Activated CD4-positive, alpha-beta T cell treated with anti-CD3 and anti-CD28 coated beads, Interleukin-2, amount 10 ng/mL, durations not matched to agents 24 days and 14 days (primary cell): ENCODE data around the gene CTNNAL1. TPM values are rescaled to one million over a fixed set of nuclear protein-coding genes. Genes with fewer than 3 reads are reported as not detected.

ENCODE experiments used
- DNase-seq: peaks from one replicate; pipeline ENCODE4 v3.0.0; 2022
- H3K27ac Mint-ChIP-seq: one replicate; pipeline ENCODE4 v1.8.0; 2022; ENCODE audit warnings: mild to moderate bottlenecking, mixed read lengths
- H3K27me3 Mint-ChIP-seq: one replicate; pipeline ENCODE4 v1.8.0; 2022; ENCODE audit warnings: mixed read lengths
- H3K36me3 Mint-ChIP-seq: one replicate; pipeline ENCODE4 v1.8.0; 2022; ENCODE audit warnings: low read depth, mild to moderate bottlenecking, mixed read lengths
- H3K4me1 Mint-ChIP-seq: one replicate; pipeline ENCODE4 v1.8.0; 2021; ENCODE audit warnings: mixed read lengths
- H3K4me3 Mint-ChIP-seq: one replicate; pipeline ENCODE4 v1.8.0; 2022; ENCODE audit warnings: mild to moderate bottlenecking, moderate library complexity, mixed read lengths
- H3K9me3 Mint-ChIP-seq: one replicate; pipeline ENCODE4 v1.8.0; 2021; ENCODE audit warnings: mixed read lengths
- intact Hi-C: fragments of 100-400 bp; cut with micrococcal nuclease; formaldehyde crosslinking; loops from one replicate; pipeline ENCODE4 v1.15.1; 2023
- total RNA-seq: library from RNA; stranded (reverse); gene quantifications from 2 replicates; pipeline ENCODE4 v1.2.3, GENCODE V29; 2022

The CTNNAL1 gene
- total RNA-seq, 1 donor from 2014 or later: 17.8 TPM

DNA sequence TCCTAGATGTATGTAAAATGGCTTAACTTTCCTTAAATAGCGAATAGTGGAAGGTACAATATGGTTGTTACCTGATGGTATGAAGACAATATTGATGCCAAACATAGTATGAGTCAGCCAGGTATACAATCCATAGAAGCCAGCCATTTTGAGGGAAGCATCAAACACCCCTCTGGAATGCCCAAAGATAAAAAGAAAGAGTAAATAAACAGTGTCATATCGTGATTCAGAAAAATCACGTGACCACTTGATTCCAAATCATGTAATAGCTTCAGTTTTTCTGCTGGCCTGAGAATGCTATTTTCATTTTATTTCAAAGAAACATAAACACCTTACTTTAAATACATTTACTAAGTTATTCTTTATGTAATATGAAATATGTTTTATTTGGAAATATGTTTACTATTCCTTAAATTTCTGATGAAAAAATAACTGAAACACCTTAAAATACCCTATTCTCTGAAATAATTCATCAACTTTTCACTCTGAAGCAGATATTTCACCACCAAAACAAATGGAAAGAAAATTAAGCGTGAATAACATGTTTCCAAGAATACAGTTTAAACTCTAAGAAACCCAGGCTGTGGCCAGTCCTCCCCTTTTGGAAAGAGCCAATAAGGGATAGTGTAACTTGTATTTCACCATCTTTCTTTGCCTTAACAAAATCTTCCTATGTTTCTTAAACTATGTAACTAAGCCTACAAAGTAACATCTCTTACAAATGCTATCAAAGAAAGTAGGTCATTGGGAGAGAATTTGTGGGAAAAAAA is 24.8 kb upstream of the CTNNAL1 start:
- Mint-ChIP-seq H3K27ac (no peak overlapping the region), H3K9me3 (no peaks in the 10 kb centered on the region), H3K27me3 (no peaks in the 10 kb centered on the region), H3K4me1 (no peaks in the 10 kb centered on the region), H3K4me3 (no peak overlapping the region), H3K36me3 (peaks cover 44% of the 10 kb centered on the region)
- no peak for DNase-seq
- intact Hi-C loops: no loop called here

DNA sequence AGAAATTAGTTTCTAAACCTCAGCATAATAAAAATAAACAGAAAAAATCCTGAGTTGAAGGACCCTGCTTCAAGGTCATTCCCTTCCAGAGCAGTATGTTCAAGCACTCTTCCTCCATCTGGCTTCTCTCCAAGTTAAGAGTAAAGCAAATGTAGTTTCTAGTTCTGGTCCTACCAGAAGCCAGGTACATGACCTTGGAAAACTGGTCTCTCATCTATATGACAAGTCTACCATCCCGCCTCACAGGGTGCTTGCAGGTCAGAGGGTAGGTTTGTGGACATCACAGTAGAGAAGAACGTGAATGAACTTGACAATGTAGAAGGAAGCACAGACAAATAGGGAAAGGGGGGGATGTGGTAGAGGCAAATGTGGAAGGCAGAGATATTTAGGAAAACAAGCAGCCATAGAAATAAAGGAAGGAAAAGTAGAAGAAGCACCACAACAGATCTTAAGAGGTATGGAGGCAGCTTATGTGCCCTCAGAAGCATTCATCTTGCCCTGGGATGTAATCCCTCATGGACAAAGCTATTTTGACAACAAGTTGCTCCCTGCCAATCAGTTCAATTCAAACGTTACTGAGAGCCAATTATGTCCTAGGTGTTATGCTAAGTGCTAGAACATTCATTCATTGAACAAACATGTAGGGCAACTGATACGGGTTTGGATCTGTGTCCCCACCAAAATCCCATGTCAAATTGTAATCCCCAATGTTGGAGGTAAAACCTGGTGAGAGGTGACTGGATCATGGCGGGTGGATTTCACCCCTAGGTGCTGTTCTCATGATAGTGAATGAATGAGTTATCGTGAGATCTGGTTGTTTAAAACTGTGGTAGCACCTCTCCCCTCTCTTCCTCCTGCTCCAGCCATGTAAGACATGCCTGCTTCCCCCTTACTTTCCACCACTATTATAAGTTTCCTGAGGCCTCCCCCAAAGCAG is 23.7 kb upstream of the CTNNAL1 start:
- no peaks in the 10 kb centered on the region for H3K4me1 Mint-ChIP-seq
- H3K4me3 Mint-ChIP-seq: no peak overlapping the region
- no peak overlapping the region for H3K27ac Mint-ChIP-seq
- no peak for DNase-seq
- H3K27me3 Mint-ChIP-seq: no peaks in the 10 kb centered on the region
- no peaks in the 10 kb centered on the region for H3K9me3 Mint-ChIP-seq
- intact Hi-C loops: no loop called here
- peaks cover 45% of the 10 kb centered on the region for H3K36me3 Mint-ChIP-seq

DNA sequence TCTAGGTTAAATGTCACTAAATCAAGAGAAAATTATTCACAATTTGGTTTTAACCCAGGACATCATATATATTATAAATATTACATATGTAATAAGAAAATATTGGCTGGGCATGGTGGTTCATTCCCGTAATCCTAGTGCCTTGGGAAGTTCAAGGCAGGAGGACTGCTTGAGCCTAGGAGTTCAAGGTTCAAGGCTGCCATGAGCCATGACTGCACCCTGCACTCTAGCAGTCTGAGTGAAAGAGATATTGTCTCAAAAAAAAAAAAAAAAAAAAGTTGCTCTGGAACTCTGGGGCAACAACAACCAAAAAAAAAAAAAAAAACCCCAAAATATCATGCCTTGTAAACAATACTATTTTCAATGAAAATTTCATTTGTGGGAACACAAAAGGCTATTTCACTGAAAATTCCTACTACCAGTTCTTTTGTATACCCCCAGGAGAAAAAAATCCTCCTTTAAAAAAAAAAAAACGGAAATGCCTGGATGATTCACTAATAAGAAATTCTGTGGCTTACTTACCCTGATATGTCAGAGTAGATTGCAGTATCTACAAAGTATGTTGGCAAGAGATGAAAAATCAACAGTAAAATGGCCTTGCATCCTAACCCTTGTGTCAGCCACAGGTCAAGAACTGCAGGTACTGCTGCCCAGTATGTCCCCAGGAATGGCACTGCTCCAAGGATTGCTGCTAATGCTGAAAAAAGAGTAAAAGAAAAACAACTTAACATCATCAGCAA is 22.6 kb upstream of the CTNNAL1 start:
- no peak for DNase-seq
- Mint-ChIP-seq H3K27me3 (no peaks in the 10 kb centered on the region), H3K36me3 (peaks cover 48% of the 10 kb centered on the region), H3K27ac (no peak overlapping the region), H3K4me1 (no peaks in the 10 kb centered on the region), H3K4me3 (no peak overlapping the region), H3K9me3 (no peaks in the 10 kb centered on the region)
- intact Hi-C loops: no loop called here

DNA sequence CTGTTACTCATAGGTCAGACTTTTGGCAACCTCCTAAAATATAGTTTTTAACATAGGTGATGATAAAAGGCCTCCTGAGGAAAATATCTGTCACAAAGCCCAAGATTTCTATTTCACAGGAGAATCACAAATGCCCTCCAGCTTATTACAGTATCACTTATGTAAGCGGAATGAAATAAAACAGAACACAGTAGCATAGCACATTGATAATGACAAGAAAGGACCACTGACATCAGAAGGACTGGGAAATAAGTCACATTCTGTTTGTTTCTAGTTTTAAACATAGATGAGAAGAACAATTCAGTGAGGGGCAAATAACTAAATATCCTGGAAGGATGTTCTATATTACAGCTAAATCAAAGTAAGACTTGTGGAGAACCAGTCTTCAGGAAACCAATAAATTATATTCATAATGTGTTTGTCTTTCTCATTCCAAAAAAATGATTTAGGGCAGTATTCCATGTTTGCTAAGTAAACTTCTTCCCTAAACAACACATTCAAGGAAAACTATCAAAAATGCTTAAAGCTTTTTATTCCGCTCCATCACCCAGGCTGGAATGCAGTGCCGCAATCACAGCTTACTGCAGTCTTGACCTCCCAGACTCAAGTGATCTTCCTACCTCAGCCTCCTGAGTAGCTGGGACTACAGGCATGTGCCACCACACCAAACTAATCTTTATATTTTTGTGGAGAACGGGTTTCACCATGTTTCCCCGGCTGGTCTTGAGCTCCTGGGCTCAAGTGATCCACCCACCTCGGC is 20.8 kb upstream of the CTNNAL1 start:
- H3K27ac Mint-ChIP-seq: no peak overlapping the region
- no peaks in the 10 kb centered on the region for H3K27me3 Mint-ChIP-seq
- H3K9me3 Mint-ChIP-seq: no peaks in the 10 kb centered on the region
- intact Hi-C loops: no loop called here
- H3K4me3 Mint-ChIP-seq: no peak overlapping the region
- DNase-seq: no peak
- H3K36me3 Mint-ChIP-seq: peaks cover 46% of the 10 kb centered on the region
- no peaks in the 10 kb centered on the region for H3K4me1 Mint-ChIP-seq

DNA sequence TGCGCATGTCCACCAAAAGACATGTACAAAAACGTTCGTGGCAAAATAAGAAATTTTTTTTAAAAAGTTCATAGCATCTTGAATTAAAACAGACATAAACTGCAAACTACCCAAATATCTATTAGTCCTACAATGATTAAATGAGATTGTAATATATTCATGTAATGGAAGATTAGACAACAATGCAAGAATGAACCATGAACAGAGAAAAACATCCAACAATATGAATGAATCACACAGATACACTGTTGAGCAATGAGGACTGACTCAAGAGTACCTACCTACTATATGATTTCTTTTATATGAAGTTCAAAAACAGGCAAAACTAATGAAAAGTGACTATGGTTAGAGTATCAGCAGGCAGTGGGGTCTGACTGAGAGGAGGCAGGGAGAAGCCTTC is 17.9 kb upstream of the CTNNAL1 start:
- intact Hi-C loops: no loop called here
- H3K27me3 Mint-ChIP-seq: no peaks in the 10 kb centered on the region
- H3K4me1 Mint-ChIP-seq: peaks cover 3% of the 10 kb centered on the region
- no peak for DNase-seq
- no peaks in the 10 kb centered on the region for H3K9me3 Mint-ChIP-seq
- H3K27ac Mint-ChIP-seq: no peak overlapping the region
- H3K4me3 Mint-ChIP-seq: no peak overlapping the region
- peaks cover 43% of the 10 kb centered on the region for H3K36me3 Mint-ChIP-seq

DNA sequence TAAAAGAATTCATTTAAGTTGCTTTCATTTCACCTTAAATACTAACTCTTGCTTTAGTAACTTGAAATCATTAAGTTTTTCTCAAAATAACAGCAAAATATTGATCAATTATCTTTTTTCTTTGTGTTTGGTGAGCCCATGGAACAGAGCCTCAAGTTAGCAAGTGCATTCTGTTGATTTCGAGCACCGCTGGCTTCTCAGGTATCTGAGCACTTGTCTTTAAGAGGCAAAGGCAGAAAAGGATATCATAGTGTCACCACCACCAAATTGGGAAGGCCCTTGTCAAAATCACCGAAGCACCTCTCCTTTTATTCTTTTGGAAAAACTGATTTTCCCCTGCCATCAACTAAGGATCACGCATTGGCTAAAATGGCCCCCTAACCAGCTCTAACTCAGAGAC is 17.1 kb upstream of the CTNNAL1 start:
- intact Hi-C loops: no loop called here
- no peaks in the 10 kb centered on the region for H3K9me3 Mint-ChIP-seq
- DNase-seq: no peak
- no peak overlapping the region for H3K27ac Mint-ChIP-seq
- H3K27me3 Mint-ChIP-seq: no peaks in the 10 kb centered on the region
- peaks cover 3% of the 10 kb centered on the region for H3K4me1 Mint-ChIP-seq
- peaks cover 40% of the 10 kb centered on the region for H3K36me3 Mint-ChIP-seq
- no peak overlapping the region for H3K4me3 Mint-ChIP-seq

DNA sequence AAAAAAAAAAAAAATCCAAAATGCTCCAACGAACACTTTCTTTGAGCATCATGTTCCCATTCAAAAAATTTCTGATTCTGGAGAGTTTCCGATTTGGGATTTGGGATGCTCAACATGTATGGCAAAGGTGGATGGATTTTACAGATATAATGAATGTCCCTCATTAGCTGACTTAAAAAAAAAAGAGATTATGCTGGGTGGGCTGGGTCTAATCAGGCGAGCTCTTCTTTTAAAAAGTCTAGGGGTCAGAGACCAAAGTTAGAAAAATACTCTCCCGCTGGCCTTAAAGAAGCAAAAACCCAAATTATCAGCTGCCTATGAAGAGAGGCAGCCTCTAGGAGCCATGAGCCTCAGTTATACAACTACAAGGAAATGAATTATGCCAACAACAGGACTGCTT is 15.2 kb upstream of the CTNNAL1 start:
- Mint-ChIP-seq H3K9me3 (no peaks in the 10 kb centered on the region), H3K27me3 (no peaks in the 10 kb centered on the region), H3K4me3 (no peak overlapping the region), H3K27ac (no peak overlapping the region), H3K36me3 (peaks cover 31% of the 10 kb centered on the region), H3K4me1 (peaks cover 6% of the 10 kb centered on the region)
- intact Hi-C loops: no loop called here
- DNase-seq: no peak

DNA sequence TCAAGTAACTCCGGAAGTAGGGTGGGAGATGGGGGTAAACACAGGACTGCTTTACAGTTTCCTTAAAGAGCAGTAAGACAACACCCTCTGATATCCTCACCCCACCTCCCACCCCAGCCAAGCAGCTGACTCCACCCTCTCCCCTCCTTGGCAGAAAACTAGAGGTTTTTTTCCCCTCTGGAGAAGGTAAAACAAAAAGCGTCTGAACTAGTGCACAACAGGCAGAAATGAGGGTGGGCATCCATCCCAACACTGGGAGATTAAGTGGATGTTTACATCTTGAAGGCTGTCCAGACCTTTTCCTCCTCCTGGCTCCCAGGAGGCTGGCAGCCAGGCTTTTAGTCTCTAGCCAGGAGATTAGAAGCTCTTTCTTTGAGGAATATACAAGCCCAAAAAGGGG is 13.9 kb upstream of the CTNNAL1 start:
- Mint-ChIP-seq H3K4me1 (peaks cover 6% of the 10 kb centered on the region), H3K9me3 (no peaks in the 10 kb centered on the region), H3K27ac (no peak overlapping the region), H3K36me3 (peaks cover 23% of the 10 kb centered on the region), H3K4me3 (no peak overlapping the region), H3K27me3 (no peaks in the 10 kb centered on the region)
- no peak for DNase-seq
- intact Hi-C loops: no loop called here

DNA sequence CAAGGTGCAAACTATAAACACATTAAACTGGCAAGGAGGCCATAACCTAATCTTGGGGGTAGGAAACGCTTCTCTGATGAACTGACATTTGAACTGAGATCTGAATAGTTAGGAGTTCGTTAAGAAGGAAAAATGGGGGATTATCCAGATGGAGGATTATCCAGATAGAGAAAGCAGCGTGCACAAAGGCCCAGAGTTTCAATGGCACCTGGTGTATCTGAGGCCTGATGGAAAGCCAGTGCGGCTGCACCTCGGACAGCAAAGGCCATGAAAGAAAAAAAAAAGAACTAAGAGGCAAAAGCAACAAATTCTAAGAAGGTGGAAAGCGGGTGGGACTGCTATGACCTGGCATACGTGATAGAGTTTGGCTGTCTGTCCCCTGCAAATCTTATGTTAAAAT is 13.0 kb upstream of the CTNNAL1 start:
- intact Hi-C loops: no loop called here
- peaks cover 6% of the 10 kb centered on the region for H3K4me1 Mint-ChIP-seq
- H3K27ac Mint-ChIP-seq: no peak overlapping the region
- no peak for DNase-seq
- H3K27me3 Mint-ChIP-seq: no peaks in the 10 kb centered on the region
- no peaks in the 10 kb centered on the region for H3K9me3 Mint-ChIP-seq
- peaks cover 17% of the 10 kb centered on the region for H3K36me3 Mint-ChIP-seq
- H3K4me3 Mint-ChIP-seq: no peak overlapping the region

DNA sequence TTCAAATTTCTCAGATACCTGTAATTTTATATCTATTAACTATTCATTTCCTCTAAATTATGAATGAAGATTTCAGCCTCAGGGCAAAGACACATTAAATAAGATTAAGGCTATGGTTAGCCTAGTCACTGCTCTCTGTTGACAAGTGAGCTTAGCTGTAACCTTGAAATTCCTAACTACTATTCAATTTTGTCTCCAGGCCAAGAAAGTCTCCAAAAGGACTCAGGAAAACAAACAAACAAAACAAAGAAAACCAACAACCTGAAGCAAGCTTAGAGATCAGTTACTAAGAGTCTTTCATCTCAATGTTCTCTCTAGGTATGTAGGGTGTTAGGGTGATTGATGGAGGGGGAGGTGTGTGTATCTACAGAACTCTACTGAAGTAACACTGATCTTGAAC is 9.6 kb upstream of the CTNNAL1 start:
- DNase-seq: no peak
- Mint-ChIP-seq H3K27ac (no peak overlapping the region), H3K4me3 (no peak overlapping the region), H3K9me3 (no peaks in the 10 kb centered on the region), H3K4me1 (peaks cover 6% of the 10 kb centered on the region), H3K36me3 (peaks cover 24% of the 10 kb centered on the region), H3K27me3 (no peaks in the 10 kb centered on the region)
- intact Hi-C loops: no loop called here

DNA sequence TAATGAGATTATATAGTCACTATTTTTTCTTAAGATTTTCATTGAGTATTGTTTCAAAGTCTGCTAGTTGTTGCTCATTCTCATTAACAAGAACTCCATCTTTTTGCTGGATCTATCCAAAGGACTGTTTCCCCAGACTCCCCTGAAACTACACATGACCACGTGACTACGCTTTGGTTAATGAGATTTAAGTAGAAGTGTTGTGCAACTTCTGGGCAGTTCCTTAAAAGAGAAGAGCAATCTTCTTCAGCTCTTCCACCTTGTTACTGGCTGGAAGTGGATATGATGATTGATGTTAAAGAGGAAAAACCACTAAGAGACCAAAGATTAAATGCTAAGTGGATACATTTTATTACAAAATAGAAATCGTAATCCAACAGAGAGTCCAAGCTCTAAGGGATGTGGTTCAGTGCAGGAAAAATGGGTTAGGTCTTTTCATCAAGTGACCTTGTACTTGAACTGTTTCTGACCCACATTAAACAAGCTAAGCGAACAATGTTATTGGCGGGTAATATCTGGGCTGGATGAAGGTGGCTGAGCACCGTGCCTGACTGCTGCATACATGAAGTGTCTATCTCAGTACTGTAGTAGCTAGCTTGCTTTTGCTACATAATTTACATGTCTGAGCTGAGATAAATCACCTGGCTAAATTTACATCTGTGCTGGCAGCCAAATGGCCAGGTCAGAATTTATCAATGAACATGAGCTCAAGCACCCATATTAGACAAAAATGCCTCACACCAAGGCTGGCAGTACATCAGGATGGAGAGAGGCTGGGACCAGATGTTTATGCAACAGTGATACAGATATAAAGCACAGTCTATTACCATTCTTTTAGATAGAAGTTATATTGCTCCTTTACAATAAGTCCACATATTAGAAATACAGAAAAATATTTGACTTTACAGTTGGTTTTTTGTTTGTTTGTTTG is 7.5 kb upstream of the CTNNAL1 start:
- Mint-ChIP-seq H3K4me3 (no peak overlapping the region), H3K27me3 (no peaks in the 10 kb centered on the region), H3K36me3 (peaks cover 16% of the 10 kb centered on the region), H3K27ac (no peak overlapping the region), H3K4me1 (peaks cover 3% of the 10 kb centered on the region), H3K9me3 (no peaks in the 10 kb centered on the region)
- DNase-seq: no peak
- intact Hi-C loops: no loop called here

DNA sequence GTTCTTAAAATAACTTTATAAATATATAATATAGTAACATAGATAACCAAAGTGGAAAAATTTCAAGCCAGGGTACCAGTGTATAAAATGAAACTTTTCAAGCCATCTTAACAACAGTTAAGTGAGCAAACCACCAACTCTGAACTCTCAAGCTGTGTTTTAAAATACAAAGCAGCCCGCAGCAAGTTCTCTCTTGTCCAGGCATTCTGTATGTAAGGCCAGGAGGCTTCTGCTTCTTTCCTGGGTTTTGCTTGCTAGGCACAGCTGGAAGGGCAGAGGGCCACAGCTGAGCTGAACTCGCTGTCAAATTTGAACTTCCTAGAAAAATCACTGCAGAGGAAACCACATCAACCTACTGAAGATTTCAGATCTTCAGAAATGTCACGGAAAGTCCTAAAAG is 6.8 kb upstream of the CTNNAL1 start:
- intact Hi-C loops: no loop called here
- peaks cover 3% of the 10 kb centered on the region for H3K4me1 Mint-ChIP-seq
- no peak for DNase-seq
- H3K27me3 Mint-ChIP-seq: no peaks in the 10 kb centered on the region
- peaks cover 16% of the 10 kb centered on the region for H3K36me3 Mint-ChIP-seq
- no peak overlapping the region for H3K27ac Mint-ChIP-seq
- H3K4me3 Mint-ChIP-seq: no peak overlapping the region
- H3K9me3 Mint-ChIP-seq: no peaks in the 10 kb centered on the region
